Esophagus muscularis mucosa (tissue), 4 donors: ENCODE data around the gene IFRD2.

Source experiments
- CTCF ChIP-seq, 3 experiments: fragments of 200-600 bp in 2 of 3; fragments of 450-650 bp in 1 of 3; sonication (generic) in 2 of 3; IDR thresholded peaks; one replicate each; pipeline ENCODE4 v1.5.1; 2017 to 2019; ENCODE audit warnings: antibody characterized with exemption in 3 of 3, mild to moderate bottlenecking in 2 of 3, moderate library complexity in 1 of 3
- EP300 ChIP-seq: sonication (generic); formaldehyde crosslinking; IDR thresholded peaks from one replicate; pipeline ENCODE4 v1.6.1; 2017; ENCODE audit warnings: antibody characterized with exemption
- POLR2A ChIP-seq: fragments of 450-650 bp; IDR thresholded peaks from one replicate; pipeline ENCODE4 v1.6.1; 2017; ENCODE audit warnings: antibody characterized with exemption, moderate library complexity, mild to moderate bottlenecking, low read depth
- POLR2AphosphoS5 ChIP-seq, 2 donors: sonication (generic); formaldehyde crosslinking; IDR thresholded peaks; one replicate each; pipeline ENCODE4 v1.6.1; 2017; ENCODE audit warnings: antibody characterized with exemption in 2 of 2

GRCh38 chr3:50327129-50327528 lies 34.9 kb upstream of the IFRD2 start:
- TF ChIP-seq CTCF (IDR thresholded peaks at IDR 0.05) (no peak), POLR2AphosphoS5 (IDR thresholded peaks at IDR 0.05) (no peak), POLR2A (no peak), EP300 (no peak)
